Astrocyte (in vitro differentiated cells and primary cell): ENCODE measurements around the gene CD3G. TPM values are rescaled to one million over a fixed set of nuclear protein-coding genes. Genes with fewer than 3 reads are reported as not detected.

Source experiments
- DNase-seq: peaks from one replicate; pipeline ENCODE4 v3.0.0-alpha.2; 2010; ENCODE audit warnings: low read depth
- FAIRE-seq: peaks from 2 replicates; lab custom pipeline; 2011; peaks lifted over from hg19 to GRCh38; lab: Jason Lieb, UNC
- H2AFZ ChIP-seq: 2 replicates; pipeline ENCODE4 v1.6.0; 2012; ENCODE audit warnings: low read depth, low read length, inconsistent platforms
- H3K27ac ChIP-seq: 2 replicates; pipeline ENCODE4 v1.5.1; 2011; ENCODE audit warnings: low read depth, low read length, inconsistent platforms
- H3K27me3 ChIP-seq: 2 replicates; pipeline ENCODE4 v1.6.0; 2011; ENCODE audit warnings: low read length, inconsistent platforms; ENCODE audit not compliant: insufficient read depth
- H3K36me3 ChIP-seq: 2 replicates; pipeline ENCODE4 v1.5.1; 2011; ENCODE audit warnings: low read length, inconsistent platforms; ENCODE audit not compliant: insufficient read depth
- H3K4me1 ChIP-seq: 2 replicates; pipeline ENCODE4 v1.5.1; 2011; ENCODE audit warnings: low read length, inconsistent platforms; ENCODE audit not compliant: insufficient read depth
- H3K4me2 ChIP-seq: 2 replicates; pipeline ENCODE4 v1.6.0; 2012; ENCODE audit warnings: low read length, inconsistent platforms
- H3K4me3 ChIP-seq: 2 replicates; pipeline ENCODE4 v1.5.1; 2011; ENCODE audit warnings: low read depth, mild to moderate bottlenecking, low read length, inconsistent platforms; ENCODE audit not compliant: insufficient read depth
- H3K79me2 ChIP-seq: 2 replicates; pipeline ENCODE4 v1.6.0; 2012; ENCODE audit warnings: mild to moderate bottlenecking, low read length, inconsistent platforms; ENCODE audit not compliant: insufficient read depth
- H3K9ac ChIP-seq: 2 replicates; pipeline ENCODE4 v1.6.0; 2012; ENCODE audit warnings: mild to moderate bottlenecking, low read length, inconsistent platforms
- H3K9me3 ChIP-seq: 2 replicates; pipeline ENCODE4 v1.5.1; 2012; ENCODE audit warnings: low read depth, mild to moderate bottlenecking, low read length, inconsistent platforms; ENCODE audit not compliant: insufficient read depth
- H4K20me1 ChIP-seq: 2 replicates; pipeline ENCODE4 v1.6.0; 2012; ENCODE audit warnings: low read length, inconsistent platforms; ENCODE audit not compliant: insufficient read depth
- H3K27ac Mint-ChIP-seq: one replicate; pipeline ENCODE4 v1.8.0; 2021; ENCODE audit warnings: mild to moderate bottlenecking, mixed read lengths; ENCODE audit not compliant: unreplicated experiment
- H3K27me3 Mint-ChIP-seq: one replicate; pipeline ENCODE4 v1.8.0; 2021; ENCODE audit warnings: low read depth, mixed read lengths; ENCODE audit not compliant: unreplicated experiment
- H3K36me3 Mint-ChIP-seq: one replicate; pipeline ENCODE4 v1.8.0; 2021; ENCODE audit warnings: low read depth, mixed read lengths; ENCODE audit not compliant: unreplicated experiment
- H3K4me1 Mint-ChIP-seq: one replicate; pipeline ENCODE4 v1.8.0; 2021; ENCODE audit warnings: low read depth, mixed read lengths; ENCODE audit not compliant: unreplicated experiment
- H3K4me3 Mint-ChIP-seq: one replicate; pipeline ENCODE4 v1.8.0; 2021; ENCODE audit warnings: mild to moderate bottlenecking, moderate library complexity, mixed read lengths; ENCODE audit not compliant: unreplicated experiment
- H3K9me3 Mint-ChIP-seq: one replicate; pipeline ENCODE4 v1.8.0; 2021; ENCODE audit warnings: mild to moderate bottlenecking, mixed read lengths; ENCODE audit not compliant: unreplicated experiment
- EZH2 ChIP-seq: IDR thresholded peaks from 2 replicates; pipeline ENCODE4 v1.6.1; 2012; ENCODE audit warnings: mild to moderate bottlenecking, low read length, inconsistent platforms; ENCODE audit not compliant: insufficient read depth
- total RNA-seq: library from RNA; stranded (reverse); gene quantifications from 2 replicates; pipeline ENCODE4 v1.2.1, GENCODE V29; 2021
- TF ChIP-seq, protein P1 (sequence below): IDR thresholded peaks from 2 replicates; pipeline ENCODE4 v1.5.1; 2011; ENCODE audit warnings: low read depth, mild to moderate bottlenecking, inconsistent platforms, low read length, moderate library complexity; ENCODE audit not compliant: insufficient read depth

The CD3G gene
- total RNA-seq, 1 donor from 2014 or later: not detected

- no peaks in the 10 kb centered on the region for H3K27me3 ChIP-seq
- FAIRE-seq (no peak), DNase-seq (no peak)
- Mint-ChIP-seq H3K4me3 (no peak overlapping the region), H3K27ac (no peak overlapping the region), H3K4me1 (peaks cover 2% of the 10 kb centered on the region), H3K27me3 (peaks cover 38% of the 10 kb centered on the region), H3K9me3 (peaks cover 4% of the 10 kb centered on the region), H3K36me3 (no peaks in the 10 kb centered on the region)
- no peak overlapping the region for H3K9ac ChIP-seq
- TF ChIP-seq EZH2: no peak
- TF ChIP-seq, protein P1, sequence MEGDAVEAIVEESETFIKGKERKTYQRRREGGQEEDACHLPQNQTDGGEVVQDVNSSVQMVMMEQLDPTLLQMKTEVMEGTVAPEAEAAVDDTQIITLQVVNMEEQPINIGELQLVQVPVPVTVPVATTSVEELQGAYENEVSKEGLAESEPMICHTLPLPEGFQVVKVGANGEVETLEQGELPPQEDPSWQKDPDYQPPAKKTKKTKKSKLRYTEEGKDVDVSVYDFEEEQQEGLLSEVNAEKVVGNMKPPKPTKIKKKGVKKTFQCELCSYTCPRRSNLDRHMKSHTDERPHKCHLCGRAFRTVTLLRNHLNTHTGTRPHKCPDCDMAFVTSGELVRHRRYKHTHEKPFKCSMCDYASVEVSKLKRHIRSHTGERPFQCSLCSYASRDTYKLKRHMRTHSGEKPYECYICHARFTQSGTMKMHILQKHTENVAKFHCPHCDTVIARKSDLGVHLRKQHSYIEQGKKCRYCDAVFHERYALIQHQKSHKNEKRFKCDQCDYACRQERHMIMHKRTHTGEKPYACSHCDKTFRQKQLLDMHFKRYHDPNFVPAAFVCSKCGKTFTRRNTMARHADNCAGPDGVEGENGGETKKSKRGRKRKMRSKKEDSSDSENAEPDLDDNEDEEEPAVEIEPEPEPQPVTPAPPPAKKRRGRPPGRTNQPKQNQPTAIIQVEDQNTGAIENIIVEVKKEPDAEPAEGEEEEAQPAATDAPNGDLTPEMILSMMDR: no peak
- H3K4me3 ChIP-seq: no peak overlapping the region
- no peak overlapping the region for H3K27ac ChIP-seq
- no peak overlapping the region for H3K4me2 ChIP-seq
- no peaks in the 10 kb centered on the region for H3K36me3 ChIP-seq
- H3K79me2 ChIP-seq: no peaks in the 10 kb centered on the region
- no peaks in the 10 kb centered on the region for H4K20me1 ChIP-seq
- H2AFZ ChIP-seq: no peak overlapping the region
- no peaks in the 10 kb centered on the region for H3K4me1 ChIP-seq
- no peaks in the 10 kb centered on the region for H3K9me3 ChIP-seq
Measured at GRCh38 chr11:118340449-118340848, 3.7 kb upstream of the CD3G start.

GRCh38 chr11:118341261-118341660, 2.9 kb upstream of the CD3G start:
- H3K27me3 Mint-ChIP-seq: peaks cover 43% of the 10 kb centered on the region
- H3K9me3 Mint-ChIP-seq: peaks cover 4% of the 10 kb centered on the region

More at GRCh38 chr11:118341261-118341660, 2.9 kb upstream of the CD3G start:
- TF ChIP-seq, protein P1: no peak
- TF ChIP-seq EZH2: no peak
- no peak overlapping the region for H3K27ac Mint-ChIP-seq
- Histone ChIP-seq H3K36me3 (no peaks in the 10 kb centered on the region), H3K9me3 (no peaks in the 10 kb centered on the region), H3K79me2 (no peaks in the 10 kb centered on the region), H4K20me1 (no peaks in the 10 kb centered on the region), H3K27ac (no peak overlapping the region), H2AFZ (no peak overlapping the region), H3K4me1 (no peaks in the 10 kb centered on the region), H3K4me2 (no peak overlapping the region), H3K4me3 (no peak overlapping the region), H3K27me3 (no peaks in the 10 kb centered on the region), H3K9ac (no peak overlapping the region)
- DNase-seq: no peak
- H3K4me1 Mint-ChIP-seq: peaks cover 2% of the 10 kb centered on the region
- no peak overlapping the region for H3K4me3 Mint-ChIP-seq
- H3K36me3 Mint-ChIP-seq: no peaks in the 10 kb centered on the region
- no peak for FAIRE-seq
